Amygdala (tissue), 56 donors: ENCODE results near the gene FUBP3.
"Not testable (repeated sequence)": the region's sequence is repeated elsewhere in the genome, so short reads cannot be mapped to it uniquely, and the experiment has no call there.

Experiments used
- DNase-seq, 56 donors: peaks; one replicate each; lab custom pipeline; 2025; lab: John Stamatoyannopoulos, UW

Gene FUBP3

DNA sequence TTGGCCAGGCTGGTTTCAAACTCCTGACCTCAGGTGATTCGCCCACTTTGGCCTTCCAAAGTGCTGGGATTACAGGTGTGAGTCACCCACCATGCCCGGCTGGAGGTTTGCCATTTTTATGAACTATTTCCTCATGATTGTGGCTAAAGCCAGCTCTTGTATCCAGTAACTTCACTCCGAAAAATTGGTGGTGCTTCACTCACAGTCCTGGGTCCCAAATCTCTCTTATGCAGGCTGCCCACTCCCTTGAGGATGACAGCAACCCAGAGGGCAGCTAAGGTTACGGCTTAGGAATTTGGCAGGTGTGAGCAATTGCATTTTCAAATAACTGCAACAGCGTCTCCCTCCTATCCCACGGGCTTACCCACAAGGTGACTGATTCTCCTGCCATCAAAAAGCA is 23.4 kb upstream of the FUBP3 start:
- no peak for DNase-seq

DNA sequence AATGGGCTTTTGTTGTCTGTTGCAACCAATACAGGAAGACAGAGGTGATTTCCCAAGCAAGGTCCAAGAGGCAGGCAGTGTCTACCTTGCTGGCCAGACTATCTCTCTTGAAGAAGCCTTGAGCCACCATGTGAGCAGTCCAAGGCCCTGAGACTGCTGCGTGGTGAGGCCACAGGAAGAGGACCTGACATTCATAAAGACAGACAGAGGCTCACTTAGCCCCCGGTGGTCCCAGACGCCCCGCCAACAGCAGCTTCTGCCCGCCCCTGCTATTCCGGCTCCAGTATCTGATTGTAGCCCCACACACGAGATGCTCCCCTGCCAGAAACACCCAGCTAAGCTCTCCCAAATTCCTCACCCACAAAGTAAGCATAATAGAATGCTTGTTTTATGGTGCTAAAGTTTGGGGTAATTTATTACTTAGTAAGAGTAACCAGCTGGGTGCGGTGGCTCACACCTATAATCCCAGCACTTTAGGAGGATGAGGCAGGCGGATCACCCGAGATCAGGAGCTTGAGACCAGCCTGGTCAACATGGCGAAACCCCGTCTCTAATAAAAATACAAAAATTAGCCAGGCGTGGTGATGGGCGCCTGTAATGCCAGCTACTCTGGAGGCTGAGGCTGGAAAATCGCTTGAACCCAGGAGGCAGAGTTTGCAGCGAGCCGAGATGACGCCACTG is 22.8 kb upstream of the FUBP3 start:
- DNase-seq, result no peak

DNA sequence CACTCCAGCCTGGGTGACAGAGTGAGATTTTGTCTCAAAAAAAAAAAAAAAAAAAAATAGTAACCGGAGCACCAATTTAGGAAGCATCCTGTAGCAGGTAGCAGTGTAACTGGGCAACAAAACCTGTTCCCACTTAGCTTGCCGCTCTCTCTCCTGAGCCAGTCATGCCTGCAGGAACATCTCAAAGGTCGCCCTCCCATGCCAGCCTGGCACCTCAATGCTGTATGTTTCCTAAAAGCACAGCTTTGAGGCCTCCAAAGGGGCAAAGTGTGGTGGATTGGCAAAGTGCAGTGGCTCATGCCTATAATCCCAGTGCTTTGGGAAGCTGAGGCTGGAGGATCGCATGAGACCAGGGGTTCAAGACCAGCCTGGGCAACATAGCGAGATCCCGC is 22.3 kb upstream of the FUBP3 start:
- no peak for DNase-seq

DNA sequence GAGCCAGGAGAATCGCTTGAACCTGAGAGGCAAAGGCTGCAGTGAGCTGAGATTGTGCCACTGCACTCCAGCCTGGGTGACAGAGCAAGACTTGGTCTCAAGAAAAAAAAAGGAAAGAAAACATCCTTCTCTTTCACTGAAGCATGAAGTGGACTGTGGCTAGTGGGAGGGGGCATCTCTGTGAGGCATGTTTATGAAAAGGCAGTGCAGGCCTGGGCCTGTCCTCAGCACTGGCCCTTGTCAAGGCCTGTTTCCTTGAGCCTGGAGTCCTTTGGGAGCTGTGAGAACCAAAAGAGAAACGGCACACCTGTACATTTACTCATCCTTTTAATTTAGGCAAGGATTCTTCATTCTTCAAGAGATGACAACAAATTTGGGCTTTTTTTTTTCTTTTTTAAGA is 18.3 kb upstream of the FUBP3 start:
- no peak for DNase-seq

DNA sequence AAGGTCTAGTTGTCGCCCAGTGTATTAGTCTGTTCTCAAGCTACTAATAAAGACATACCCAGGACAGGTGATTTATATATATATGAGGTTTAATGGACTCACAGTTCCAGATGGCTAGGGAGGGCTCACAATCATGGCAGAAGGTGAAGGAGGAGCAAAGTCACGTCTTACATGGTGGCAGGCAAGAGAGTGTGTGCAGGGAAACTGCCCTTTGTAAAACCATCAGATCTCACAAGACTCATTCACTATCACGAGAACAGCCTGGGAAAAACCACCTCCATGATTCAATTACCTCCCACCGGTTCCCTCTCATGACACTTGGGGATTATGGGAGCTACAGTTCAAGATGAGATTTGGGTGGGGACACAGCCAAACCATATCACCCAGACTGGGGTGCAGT is 16.9 kb upstream of the FUBP3 start:
- not testable (repeated sequence) for DNase-seq

DNA sequence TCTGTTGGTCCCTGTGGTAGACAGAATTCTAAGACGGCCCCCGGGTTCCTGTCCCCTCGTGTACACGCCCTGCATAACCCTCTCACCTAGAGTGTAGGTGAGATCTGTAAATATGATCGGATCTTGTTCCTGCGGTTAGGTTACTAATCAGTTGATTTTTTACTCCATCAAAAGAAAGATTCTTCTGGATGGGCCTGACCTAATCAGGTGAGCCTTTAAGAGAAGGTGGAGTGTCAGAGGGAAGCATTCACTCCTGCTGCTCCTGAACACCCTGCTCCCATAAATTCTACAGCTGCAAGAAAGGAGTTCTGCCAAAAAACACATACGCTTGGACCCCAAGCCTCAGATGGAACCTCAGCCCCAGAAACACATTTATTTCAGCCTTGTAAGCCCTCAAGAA is 15.6 kb upstream of the FUBP3 start:
- no peak for DNase-seq

DNA sequence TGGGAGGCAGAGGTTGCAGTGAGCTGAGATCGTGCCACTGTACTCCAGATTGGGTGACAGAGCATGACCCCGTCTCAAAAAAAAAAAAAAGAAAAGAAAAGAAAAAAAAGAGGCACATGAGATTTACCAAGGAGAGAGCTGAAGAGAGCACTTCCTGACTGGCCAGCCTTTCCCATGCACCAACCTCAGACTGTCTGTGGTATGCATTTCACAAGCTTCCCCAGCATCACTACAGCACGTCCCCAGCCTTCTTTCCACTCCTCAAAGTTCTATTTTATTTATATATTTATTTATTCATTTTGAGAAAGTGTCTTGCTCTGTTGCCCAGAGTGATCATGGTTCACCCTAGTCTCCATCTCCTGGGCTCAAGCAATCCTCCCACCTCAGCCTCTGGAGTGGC is 13.6 kb upstream of the FUBP3 start:
- no peak for DNase-seq

DNA sequence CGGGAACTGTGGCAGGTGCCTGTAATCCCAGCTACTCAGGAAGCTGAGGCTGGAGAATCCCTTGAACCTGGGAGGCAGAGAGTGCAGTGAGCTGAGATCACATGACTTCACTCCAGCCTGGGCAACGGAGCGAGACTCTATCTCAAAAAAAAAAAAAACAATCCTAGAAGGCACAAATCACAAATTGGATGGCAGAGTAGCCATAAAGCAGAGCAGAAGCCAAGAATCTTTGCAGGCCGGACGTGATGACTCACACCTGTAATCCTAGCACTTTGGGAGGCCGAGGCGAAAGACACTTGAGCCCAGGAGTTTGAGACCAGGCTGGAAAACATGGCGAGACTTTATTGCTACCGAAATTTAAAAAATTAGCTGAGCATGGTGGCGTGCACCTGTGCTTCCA is 9.2 kb upstream of the FUBP3 start:
- no peak for DNase-seq

DNA sequence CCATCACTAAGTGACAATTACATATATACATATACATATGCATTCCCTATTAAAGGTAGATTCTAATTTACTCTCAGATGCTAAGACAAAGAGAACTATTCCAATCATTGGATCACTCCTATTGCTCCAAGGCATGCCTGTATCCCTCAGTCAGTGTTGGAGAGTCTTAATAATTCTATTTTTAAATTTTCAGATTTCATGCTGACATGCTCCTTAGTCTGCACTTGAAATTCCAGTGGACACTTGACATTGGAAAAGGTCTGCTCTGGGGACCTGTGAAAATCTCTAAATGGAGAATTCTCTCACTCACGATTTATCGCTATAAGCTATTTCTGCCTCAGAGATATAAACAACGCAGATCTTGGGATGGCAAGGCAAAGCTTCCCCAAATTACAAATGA is 3.9 kb upstream of the FUBP3 start:
- no peak for DNase-seq

DNA sequence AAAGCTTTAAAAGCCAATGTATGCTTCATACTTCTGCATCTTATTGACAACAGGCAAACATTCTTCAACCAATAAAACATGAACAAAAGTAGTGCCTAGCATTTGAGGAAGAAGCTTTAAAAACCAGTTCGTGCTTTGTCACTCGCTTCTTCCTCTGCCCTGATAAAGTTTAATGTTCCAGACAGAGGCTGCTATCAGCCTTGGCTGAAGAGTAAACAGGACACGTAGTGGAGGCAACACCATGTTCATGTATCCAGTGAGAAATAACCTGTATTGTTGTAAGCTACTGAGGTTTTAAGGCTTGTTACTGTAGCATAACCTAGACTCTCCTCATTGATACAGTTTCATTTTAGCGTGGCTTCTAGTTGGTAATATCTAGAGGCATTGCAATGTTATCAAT is 3.2 kb upstream of the FUBP3 start:
- DNase-seq, result no peak

DNA sequence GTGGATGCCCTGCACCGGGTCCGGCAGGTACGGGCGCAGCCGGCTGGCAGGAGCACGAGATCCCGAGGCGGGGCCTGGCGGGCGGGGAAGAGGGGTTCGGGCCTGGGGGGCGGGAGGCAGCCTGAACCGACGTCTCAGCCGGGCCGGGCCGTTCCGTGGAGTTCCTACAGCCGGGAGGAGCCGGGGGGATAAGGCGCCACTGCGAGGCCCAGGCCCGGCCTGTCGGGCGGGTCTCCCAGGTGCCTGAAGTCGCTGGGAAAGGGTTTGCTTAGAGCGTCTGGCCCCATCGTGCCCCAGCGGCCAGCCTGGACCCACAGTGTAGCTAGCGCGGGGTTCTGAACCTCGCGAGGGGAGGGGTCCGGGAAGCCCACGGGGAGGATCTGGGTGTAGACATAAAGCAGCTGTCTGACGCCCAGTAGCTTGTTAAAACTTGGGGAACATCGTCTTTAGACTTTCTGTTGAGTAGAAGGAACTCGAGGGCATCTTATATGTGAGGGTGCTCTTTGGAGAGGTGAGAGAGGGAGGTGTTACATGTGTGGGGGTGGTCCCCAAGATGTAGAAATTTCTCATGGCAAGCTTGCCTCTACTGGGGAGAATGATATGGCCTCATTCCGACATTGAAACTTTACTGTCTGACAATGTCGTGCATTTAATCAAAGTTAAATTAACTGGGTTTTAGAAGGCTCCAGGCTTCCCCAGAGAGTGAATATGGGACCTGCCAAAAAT is 524 bp downstream of the FUBP3 start:
- peak in 8 of 56 donors; percentile 25 to 64 (median 49) for DNase-seq

DNA sequence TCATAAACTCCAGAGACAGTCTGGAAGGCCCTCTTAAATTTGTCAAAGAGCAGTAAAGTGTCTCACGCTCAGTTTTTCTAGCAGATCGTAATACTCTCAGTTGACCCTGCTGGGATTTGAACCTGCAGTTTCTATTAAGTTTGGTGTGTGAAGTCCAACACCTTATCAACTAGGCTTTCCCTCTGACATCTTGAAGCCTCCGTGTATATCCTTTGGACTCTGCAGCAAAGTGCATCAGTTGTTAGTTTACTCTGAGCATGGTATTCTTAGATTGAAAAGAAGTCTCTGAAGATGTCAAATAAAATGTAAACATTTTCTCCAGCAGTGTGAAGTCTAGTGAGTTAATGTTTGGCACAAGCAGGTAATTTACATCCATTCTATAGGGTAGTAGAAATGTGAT is 2.4 kb downstream of the FUBP3 start:
- no peak for DNase-seq

DNA sequence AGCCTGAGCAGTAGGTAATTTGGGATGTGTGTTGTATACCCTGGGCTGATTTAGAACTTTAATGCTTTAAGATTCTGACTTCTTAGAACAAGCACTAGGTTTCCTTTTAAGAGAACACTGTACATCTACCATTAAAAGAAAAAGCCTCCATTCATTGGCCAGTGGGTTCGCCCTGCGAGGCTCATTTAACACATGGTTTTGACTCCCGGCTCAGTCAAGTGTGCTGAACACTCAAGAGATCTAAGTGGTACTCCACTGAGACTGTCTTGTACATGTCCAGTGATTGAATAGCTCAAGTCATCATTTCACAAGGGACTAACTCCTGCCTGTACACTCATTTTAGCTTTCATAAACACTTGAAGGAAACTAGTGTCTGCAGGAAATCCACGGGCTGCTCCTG is 3.9 kb downstream of the FUBP3 start:
- no peak for DNase-seq

DNA sequence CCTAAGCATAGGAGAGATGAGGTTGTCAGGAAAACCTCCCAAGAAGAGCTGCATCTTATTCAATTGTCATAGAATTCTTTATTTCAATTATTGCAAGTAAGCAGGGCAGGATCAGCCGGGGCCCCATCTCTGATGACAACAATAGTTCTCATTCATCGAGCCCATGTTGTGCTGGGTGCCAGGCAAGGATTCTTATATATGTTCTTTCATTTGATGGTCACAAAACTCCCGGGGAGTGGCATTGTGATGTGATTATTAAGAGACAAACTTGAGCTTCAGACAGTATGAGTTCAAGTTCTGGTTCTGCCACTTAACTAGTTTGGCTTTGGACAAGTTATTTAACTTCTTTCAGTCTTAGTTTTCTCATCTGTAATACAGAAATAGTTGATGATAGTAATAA is 8.5 kb downstream of the FUBP3 start:
- DNase-seq, result peak in 1 of 56 donors; percentile 3

DNA sequence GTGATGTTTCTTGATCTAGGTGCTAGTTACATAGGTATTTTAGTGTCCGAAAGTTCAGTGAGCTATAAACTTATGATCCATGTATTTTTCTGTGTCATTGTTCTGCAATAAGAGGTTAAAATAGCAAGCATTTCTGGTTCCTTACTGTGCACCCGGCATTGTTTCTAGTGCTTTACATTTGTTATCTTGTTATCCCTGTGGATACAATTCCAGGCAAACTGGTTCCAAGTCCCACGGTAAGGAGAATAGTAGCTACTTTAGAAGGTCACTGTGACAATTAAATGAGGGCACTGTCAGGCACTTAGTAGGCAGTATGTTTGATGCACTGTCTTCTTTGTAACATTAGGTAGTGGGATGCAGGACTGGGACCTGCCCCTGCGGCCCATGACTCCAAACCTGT is 9.0 kb downstream of the FUBP3 start:
- DNase-seq, result no peak

DNA sequence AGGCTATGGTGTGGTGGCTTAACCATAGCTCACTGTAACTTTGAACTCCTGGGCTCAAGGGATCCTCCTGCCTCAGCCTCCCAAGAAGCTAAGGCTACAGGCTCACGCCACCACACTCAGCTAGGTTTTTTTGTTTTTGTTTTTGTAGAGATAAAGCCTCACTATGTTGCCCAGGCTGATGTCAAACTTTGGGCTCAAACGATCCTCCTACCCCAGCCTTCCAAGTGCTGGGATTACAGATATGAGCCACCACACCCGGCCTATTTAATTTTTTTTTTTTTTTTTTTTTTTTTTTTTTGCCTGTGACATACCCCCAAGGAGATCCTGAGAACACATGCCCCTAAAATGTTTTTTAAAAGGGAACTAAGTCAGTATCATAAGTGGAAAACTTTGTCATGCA is 10.4 kb downstream of the FUBP3 start:
- DNase-seq, result no peak

DNA sequence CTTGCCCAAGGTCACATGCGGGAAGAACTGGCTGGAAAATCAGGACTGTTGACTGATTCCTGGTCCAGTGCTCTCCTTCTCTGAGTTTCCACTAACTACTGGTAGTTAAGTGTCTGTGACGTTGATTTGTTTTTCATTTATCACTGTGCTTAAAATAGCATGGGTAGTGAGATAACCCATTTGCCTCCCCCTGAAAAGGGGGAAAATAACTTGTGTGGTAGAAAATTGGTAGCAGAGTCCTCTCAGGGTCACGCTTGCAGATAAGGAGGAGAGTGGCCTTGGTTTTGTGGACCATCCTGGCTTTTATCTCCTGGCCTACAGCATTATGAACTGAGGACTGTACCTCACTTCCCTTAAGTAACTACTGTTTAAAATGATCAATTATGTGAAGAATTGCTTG is 10.9 kb downstream of the FUBP3 start:
- DNase-seq, result no peak

DNA sequence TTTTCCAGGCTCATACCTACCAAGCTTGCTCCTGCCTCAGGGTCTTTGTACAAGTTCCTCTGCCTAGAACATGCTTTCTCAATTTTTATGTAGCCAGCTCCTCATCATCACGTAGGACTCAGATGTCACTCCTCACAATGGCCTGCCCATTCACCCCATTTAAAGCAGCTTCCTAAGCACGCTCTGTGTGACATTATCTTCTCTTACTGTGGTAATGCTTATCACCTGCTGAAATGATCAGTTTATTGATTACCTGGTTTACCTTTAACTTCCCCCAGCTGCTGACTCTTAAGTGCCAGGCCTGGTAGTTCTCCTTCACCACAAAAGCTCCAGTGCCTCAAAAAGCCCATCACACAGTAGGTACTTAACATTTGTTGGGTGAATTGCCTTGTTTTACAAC is 13.6 kb downstream of the FUBP3 start:
- DNase-seq, result no peak

DNA sequence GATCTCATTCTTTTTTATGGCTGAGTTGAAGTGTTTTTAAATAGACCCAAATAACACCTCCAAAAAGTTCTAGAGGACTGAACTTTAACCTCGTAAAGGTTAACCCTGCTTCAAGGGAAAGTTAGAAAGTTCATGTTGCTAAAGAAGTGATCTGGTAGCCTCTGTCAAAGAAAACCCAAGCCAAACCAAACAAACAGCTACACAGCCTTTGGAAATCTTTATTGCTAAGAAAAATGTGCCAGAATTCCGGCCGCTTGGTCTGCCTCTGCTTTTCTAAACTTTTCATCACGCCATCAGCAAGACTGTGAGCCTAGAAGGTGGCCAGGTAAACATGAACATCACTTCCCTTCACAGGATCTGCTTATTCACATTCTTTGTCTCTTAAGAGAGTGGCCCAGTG is 17.9 kb downstream of the FUBP3 start:
- no peak for DNase-seq

DNA sequence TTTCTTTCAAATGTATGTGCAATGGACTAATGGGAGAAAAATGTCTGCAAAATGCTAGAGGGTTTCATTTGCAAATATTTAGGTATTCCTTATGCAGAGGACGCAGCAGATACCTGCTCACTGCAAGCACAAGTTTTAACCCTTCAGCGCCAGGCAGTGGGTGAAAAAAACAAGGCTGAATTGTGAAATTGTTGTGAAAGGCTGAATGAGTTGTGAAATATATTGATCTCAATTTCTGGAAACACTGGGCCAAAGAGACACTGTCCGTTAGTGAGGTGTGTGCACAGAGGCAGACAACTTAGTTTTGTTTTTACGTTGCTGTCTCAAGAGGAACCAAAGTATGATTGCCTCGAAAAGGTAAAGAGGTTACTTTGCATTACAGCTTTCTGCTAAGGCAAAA is 18.8 kb downstream of the FUBP3 start:
- no peak for DNase-seq

DNA sequence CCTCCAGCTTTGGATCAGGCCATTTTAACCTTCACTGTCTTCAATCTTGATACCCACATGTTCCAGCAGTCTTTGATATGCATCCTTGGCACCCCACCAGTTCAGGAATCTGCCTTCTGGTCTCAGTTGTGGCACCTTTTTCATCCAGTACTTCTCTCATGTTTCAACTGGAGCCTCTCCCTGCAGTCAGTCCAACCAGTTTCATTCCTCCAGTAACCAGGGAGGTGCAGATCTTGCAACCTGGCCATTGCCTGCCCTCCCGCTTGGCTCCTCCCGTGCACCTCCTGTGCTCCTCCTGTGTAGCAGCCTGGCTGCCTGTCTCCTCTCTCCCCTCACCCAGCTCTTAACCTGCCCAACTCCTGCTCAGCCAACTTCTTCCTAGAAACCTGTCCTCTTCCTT is 20.2 kb downstream of the FUBP3 start:
- DNase-seq, result no peak

DNA sequence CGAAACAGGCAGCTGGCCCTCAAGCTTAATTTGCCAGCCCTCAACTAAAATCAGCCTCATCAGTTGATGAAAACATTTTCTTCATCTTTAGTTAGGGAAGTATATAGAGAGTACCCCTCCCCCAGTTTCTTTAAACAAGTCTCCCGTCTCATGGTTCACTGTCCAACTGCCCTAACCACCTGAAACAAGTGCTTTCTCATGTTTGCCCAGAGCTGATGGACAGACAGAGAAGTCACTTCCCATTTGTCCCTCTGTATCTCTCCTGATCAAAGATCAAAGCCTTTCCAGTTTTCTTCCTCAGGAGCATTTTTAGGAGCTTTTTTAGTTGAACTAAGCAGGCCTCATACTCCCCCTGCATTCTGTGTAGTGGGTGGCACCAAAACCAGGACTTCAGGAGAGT is 21.7 kb downstream of the FUBP3 start:
- DNase-seq, result no peak

DNA sequence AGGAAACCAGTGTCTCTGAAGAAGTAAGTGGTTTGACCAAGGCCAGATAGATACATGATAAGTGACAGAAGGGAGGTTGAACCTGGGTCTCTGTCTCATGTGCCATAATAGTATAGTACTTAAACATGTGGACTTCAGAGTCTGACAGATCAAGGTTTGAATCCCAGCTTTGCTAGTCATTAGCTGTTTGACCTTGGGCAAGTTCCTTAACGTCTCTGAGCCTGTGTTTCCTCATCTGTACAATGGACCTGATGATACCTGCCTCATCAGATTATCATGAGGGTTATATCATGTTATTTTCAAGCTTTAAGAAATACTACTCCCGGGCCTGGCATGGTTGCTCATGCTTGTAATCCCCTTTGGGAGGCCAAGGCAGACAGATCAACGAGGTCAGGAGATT is 24.9 kb downstream of the FUBP3 start:
- no peak for DNase-seq
